ENCODE measurements around the gene FOXL1.

The FOXL1 gene

DNA sequence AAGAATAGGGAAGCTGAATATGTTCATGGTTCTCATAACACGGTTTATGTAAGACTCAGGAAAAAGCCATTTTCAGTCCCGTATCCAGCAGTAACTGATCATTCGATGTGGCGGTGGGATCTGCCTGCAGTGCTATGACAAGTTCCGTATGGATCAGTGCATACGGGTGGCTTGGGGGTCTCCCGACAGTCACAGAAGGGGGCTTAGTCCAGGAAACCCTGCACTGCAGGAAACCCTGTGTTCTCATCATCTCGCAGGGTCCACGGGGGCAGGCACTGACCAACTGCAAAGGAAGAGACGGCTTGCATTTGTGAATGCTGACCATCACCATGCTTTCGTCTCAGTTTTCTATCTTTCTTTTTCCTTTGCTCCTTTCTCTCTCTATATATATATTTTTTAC lies 31.1 kb upstream of the FOXL1 start:
- no peak for DNase-seq (ENCODE audit: insufficient read length, low spot score)
- FAIRE-seq: no peak

DNA sequence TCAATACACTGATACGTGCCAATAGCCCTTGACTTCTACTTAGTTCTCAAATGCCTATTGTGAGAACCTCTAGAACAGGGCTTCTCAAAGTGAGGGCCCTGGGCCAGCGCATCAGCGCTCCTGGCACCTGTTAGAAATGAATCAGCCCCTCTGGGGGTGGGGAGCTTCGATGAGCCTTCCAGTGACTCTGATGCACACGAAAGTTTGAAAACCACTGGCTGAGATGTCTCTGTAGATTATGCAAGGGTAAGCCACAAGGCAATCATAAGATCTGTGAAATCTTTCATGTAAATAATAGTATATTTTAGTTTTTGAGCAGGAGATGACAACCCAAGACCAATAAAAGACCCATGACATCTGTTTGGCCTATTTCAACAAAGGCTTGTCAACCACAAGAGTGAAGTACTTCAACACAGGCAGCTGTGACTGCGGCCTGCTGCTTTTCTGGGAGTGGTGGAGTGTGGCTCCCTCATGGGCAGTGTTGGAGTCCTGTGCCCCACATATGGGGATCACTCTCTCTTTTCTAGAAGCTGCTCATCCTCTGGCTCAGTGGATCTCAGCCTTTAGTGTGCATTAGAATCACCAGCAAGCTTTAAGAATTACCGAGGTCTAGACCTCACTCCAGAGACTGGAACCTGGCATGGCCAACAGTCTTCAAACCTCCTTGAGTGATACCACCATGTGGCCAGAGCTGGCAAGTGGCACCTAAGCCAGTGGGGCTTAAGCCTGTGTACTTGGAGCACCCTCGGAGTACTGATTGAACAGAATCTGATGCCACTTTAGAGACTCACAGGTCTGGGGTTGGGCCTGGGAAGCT lies 29.1 kb upstream of the FOXL1 start:
- no peak for FAIRE-seq
- DNase-seq (ENCODE audit: insufficient read length, low spot score): no peak

GRCh38 chr16:86549893-86550190 lies 28.5 kb upstream of the FOXL1 start:
- no peak for FAIRE-seq
- DNase-seq (ENCODE audit: insufficient read length, low spot score): no peak

GRCh38 chr16:86550281-86550680 lies 28.1 kb upstream of the FOXL1 start:
- FAIRE-seq (no peak), DNase-seq (ENCODE audit: insufficient read length, low spot score) (no peak)

GRCh38 chr16:86553356-86553755 lies 25.0 kb upstream of the FOXL1 start:
- DNase-seq (ENCODE audit: insufficient read length, low spot score) (no peak), FAIRE-seq (no peak)

GRCh38 chr16:86554599-86554916 lies 23.8 kb upstream of the FOXL1 start:
- DNase-seq (ENCODE audit: insufficient read length, low spot score) (no peak), FAIRE-seq (peak; percentile 53)

GRCh38 chr16:86554917-86555703 lies 23.2 kb upstream of the FOXL1 start, which contains the start of gene MTHFSD:
Gene MTHFSD, minus strand, starts transcription at chr16:86555235. Its CDS starts 51 bp downstream, at chr16:86555184.
- FAIRE-seq (peak; percentile 96), DNase-seq (ENCODE audit: insufficient read length, low spot score) (peak; percentile 97)

DNA sequence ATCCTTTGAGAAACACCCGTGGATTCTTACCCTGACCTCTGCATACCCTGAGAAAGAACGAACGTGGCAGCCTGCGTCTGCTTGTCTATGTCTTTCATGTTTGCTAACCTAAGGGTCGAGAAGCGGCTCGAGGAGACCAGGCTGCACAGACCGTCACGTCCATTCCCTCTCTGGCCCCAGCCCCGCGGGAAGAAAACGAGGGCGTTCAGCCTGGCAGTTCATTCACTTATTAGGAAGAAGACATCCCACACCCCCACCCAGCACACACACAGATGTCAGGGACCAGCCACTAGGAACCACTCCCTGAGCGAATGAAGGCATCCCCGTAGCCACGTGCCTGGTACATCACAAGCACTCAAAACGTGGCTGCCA lies 22.7 kb upstream of the FOXL1 start:
- FAIRE-seq (no peak), DNase-seq (ENCODE audit: insufficient read length, low spot score) (no peak)

- DNase-seq (ENCODE audit: insufficient read length, low spot score): no peak
- FAIRE-seq: no peak
These were observed 21.8 kb upstream of the FOXL1 start for GRCh38 chr16:86556576-86556975.

DNA sequence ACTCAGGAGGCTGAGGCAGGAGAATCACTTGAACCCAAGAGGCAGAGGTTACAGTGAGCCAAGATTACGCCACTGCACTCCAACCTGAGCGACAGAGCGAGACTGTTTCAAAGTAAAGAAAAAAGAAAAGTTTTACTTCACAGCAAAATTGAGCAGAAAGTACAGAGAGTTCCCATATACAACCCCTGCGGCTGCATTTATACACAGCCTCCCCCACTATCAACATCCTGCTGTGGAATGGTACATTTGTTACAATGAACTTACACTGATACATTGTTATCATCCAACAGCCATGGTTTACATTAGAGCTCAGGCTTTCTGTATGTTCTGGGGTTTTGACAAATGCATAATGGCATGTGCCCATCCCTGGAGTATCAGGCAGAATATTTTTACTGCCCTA lies 20.8 kb upstream of the FOXL1 start:
- DNase-seq (ENCODE audit: insufficient read length, low spot score) (no peak), FAIRE-seq (no peak)

- no peak for FAIRE-seq
- no peak for DNase-seq (ENCODE audit: insufficient read length, low spot score)
These were observed 19.8 kb upstream of the FOXL1 start for GRCh38 chr16:86558355-86559193.

GRCh38 chr16:86559802-86560305 lies 18.5 kb upstream of the FOXL1 start:
- no peak for DNase-seq (ENCODE audit: insufficient read length, low spot score)
- no peak for FAIRE-seq

DNA sequence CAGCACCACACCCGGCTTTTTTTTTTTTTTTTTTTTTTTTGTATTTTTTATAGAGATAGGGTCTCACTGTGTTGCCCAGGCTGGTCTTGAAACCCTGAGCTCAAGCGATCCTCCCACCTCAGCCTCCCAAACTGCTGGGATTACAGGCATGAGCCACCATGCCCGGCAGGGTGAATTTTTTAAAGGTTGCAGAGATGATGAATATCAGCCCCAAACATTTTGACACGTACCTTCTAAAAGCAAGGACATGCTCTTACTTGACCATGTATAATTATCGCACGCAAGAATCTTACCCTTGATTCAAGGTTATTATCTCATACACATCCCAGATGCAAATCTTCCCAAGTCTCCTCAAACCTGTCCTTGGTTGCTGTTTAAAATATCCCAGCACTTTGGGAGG lies 16.0 kb upstream of the FOXL1 start:
- FAIRE-seq (no peak), DNase-seq (ENCODE audit: insufficient read length, low spot score) (no peak)

DNA sequence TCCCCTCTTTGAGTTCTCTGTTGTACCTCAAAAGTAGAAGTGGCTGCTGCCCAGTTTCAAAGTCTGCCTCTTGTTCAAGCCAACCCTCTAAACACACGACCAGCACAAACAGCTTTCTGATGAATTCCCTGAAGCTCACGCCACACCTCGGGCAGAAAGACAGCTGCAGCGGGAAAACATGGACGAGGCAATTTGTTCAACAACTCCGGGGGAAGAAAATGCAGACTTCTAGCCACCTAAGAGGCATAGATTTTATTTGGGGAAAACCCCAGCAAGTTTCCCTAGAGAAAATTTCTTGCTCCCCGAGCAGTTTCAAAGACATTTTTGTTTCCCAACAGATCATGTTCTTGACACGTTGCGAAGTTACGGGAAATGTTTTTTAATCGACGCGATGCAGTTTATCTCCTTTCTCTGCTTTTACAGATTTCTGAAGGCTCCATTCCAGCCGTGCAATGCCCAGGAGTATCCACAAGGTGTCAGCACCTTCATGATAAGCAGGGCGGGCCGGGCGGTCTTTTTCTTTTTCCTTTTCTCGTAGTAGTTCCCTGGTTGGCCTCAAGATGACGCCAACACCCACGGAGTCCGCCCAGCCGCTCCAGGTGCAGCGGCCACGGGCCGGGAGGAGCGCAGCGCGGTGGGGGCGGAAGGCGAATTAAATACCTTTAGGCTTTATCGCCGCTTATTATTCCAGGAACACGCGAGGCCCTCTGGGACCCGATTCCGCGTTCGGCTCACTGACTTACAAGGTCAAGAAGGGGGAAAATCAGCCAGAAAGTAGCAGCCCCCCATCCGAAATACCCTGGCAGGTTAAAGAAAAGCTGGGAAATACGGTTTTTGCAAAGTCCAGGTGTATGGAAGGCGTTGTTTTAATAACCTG lies 14.6 kb upstream of the FOXL1 start:
- FAIRE-seq (peak; percentile 92), DNase-seq (ENCODE audit: insufficient read length, low spot score) (peak; percentile 90)

DNA sequence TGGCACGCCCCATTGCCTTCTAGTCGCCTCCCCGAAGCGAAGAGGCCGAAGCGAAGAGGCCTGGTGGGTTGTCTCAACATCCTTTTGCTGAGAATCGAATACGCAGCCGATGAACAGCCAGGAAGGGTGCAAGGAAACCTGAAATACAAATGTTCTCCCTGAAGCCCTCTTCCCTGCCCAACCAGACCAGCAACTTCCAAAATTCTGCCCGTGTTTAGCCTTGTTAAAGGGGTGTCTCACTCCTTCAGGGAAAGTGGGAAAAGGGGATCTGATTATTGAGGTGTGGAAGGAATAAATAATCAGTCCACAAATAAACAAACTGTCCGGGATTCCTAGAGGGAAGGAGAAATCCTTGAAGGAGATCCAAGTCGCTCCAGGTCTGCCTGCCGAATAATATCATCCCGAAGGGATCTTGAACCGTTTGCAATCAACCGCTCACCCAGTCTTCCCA lies 13.1 kb upstream of the FOXL1 start:
- no peak for FAIRE-seq

DNA sequence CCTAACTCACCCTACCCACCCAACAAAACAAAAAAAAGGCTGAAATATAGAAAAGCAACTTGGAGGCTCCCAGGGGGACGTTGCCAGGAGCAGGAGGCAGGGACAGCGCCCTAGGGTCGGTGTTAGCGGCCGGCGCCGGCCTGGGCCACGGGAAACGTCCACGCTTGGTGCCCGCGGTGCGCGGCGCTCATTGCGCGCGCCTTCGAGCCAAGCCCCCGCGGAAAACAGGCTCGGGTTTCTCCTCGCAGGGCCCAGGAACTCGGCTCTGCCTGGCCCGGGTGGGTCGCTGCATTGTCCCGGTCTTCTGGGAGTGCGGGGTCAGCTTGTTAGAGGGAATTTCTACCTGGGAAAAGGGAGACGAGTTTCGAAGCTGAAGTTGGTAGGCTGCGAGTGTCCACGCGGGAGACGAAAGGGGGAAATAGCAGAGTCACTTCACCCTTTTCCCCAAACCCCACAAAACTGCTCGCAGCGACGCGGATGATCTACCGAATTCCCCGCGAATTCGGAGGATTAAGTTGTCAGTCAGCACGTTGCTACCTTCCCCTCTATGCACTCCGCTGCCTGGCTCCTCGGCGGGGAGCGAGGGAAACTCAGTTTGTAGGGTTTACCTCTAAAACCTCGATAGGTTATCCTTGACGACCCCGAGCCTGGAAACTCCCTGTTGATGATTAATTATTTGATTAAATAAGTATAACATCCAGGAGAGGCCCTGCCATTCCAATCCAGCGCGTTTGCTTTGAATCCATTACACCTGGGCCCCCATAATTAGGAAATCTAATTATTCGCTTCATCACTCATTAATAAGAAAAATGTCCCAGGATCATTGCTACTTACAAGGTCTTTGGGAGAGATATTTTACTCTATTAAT lies 12.5 kb upstream of the FOXL1 start:
- FAIRE-seq (no peak), DNase-seq (ENCODE audit: insufficient read length, low spot score) (no peak)

More for the DNA sequence above, 13.1 kb upstream of the FOXL1 start:
- no peak for DNase-seq (ENCODE audit: insufficient read length, low spot score)

DNA sequence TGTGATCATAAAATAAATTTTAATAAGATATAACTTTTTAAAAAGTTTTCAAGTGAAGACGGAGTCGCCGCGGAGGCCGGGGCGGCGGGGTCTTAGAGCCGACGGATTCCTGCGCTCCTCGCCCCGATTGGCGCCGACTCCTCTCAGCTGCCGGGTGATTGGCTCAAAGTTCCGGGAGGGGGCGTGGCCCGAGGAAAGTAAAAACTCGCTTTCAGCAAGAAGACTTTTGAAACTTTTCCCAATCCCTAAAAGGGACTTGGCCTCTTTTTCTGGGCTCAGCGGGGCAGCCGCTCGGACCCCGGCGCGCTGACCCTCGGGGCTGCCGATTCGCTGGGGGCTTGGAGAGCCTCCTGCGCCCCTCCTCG lies 11.8 kb upstream of the FOXL1 start, which contains the start of gene FOXC2:
Gene FOXC2, plus strand, starts transcription at position 229 of the 365 bp plus-strand sequence. CDS start 507 bp downstream, outside the sequence.
- no peak for DNase-seq (ENCODE audit: insufficient read length, low spot score)
- FAIRE-seq: no peak

GRCh38 chr16:86566966-86567700 lies 11.2 kb upstream of the FOXL1 start:
- FAIRE-seq (no peak), DNase-seq (ENCODE audit: insufficient read length, low spot score) (no peak)
